Smooth muscle cell (in vitro differentiated cells): ENCODE measurements around the gene SLC22A23. TPM values are rescaled to one million over a fixed set of nuclear protein-coding genes. Genes with fewer than 3 reads are reported as not detected.

ENCODE experiments used
- DNase-seq: peaks from one replicate; lab custom pipeline; 2025; ENCODE audit not compliant: unreplicated experiment; lab: John Stamatoyannopoulos, UW
- H2AFZ ChIP-seq: fragments of 200-600 bp; sonication (generic); 2 replicates; pipeline ENCODE4 v1.6.0; 2016; ENCODE audit warnings: antibody characterized with exemption, low read depth, mild to moderate bottlenecking
- H3F3A ChIP-seq: fragments of 200-600 bp; sonication (generic); 2 replicates; pipeline ENCODE4 v1.6.0; 2017; ENCODE audit warnings: antibody characterized with exemption, low read depth
- H3K27ac ChIP-seq: fragments of 200-600 bp; sonication (generic); 2 replicates; pipeline ENCODE4 v1.5.1; 2016; ENCODE audit warnings: low read depth, mild to moderate bottlenecking
- H3K27me3 ChIP-seq: fragments of 200-600 bp; sonication (generic); 2 replicates; pipeline ENCODE4 v1.6.1; 2016; ENCODE audit warnings: low read depth, mild to moderate bottlenecking
- H3K36me3 ChIP-seq: fragments of 200-600 bp; sonication (generic); 2 replicates; pipeline ENCODE4 v1.5.1; 2016; ENCODE audit warnings: low read depth
- H3K4me1 ChIP-seq: fragments of 200-600 bp; sonication (generic); 2 replicates; pipeline ENCODE4 v1.5.1; 2016; ENCODE audit warnings: low read depth
- H3K4me2 ChIP-seq: fragments of 200-600 bp; sonication (generic); 2 replicates; pipeline ENCODE4 v1.6.0; 2016; ENCODE audit warnings: mild to moderate bottlenecking
- H3K4me3 ChIP-seq: fragments of 200-600 bp; sonication (generic); 2 replicates; pipeline ENCODE4 v1.5.1; 2016; ENCODE audit warnings: mild to moderate bottlenecking
- H3K79me2 ChIP-seq: fragments of 200-600 bp; sonication (generic); 2 replicates; pipeline ENCODE4 v1.6.0; 2016; ENCODE audit warnings: low read depth, mild to moderate bottlenecking
- H3K9ac ChIP-seq: fragments of 200-600 bp; sonication (generic); 2 replicates; pipeline ENCODE4 v1.6.0; 2016; ENCODE audit warnings: low read depth
- H3K9me3 ChIP-seq: fragments of 200-600 bp; sonication (generic); replicated peaks from 2 replicates; pipeline ENCODE4 v1.5.1; 2016; ENCODE audit warnings: low read depth
- H4K20me1 ChIP-seq: fragments of 200-600 bp; sonication (generic); 2 replicates; pipeline ENCODE4 v1.6.0; 2016; ENCODE audit warnings: low read depth
- WGBS: methylation state at CpG from one replicate; pipeline ENCODE4 v1.1.7; 2016; ENCODE audit warnings: low lambda C conversion rate; 5-methylcytosine and 5-hydroxymethylcytosine counted together
- polyA plus RNA-seq: library from polyadenylated mRNA; unstranded; fragments of >200 nt; fragmentation: Nextera tagmentation; extraction: Ambion mirVana; gene quantifications from 2 replicates; pipeline ENCODE4 v1.2.1, GENCODE V29; 2016
- total RNA-seq: library from RNA; depleted of rRNA; stranded (reverse); fragments of >200 nt; gene quantifications from 2 replicates; pipeline ENCODE4 v1.2.3, GENCODE V29; 2014
- TF ChIP-seq, protein P1 (sequence below): fragments of 200-600 bp; sonication (generic); IDR thresholded peaks from 2 replicates; pipeline ENCODE4 v1.5.1; 2017; ENCODE audit warnings: borderline replicate concordance, mild to moderate bottlenecking, antibody characterized with exemption; ENCODE audit not compliant: insufficient read depth, poor library complexity, severe bottlenecking

Gene SLC22A23
- total and polyA plus RNA-seq, 2 experiments from 2014 or later = 1.6 to 3.8 TPM

DNA sequence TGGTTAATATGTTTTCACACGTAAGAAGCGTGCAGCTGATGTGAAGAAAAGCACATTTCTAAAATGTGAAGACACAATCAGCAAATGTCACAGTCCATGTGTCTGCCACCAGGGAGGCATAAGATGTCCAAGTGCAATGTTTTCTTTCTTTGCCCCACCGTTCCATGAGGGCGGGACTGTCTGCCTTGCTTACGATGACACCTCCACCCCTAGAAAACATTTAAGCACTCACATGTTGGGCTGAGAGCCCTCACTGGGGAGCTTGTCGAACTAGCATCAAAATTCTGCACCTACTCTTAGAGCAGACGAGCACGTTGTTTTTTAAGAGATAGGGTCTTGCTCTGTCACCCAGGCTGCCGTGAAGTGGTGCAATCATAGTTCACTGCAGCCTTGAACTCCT lies 140.5 kb downstream of the SLC22A23 start:
- Histone ChIP-seq H3K79me2 (no peaks in the 10 kb centered on the region), H3K36me3 (no peaks in the 10 kb centered on the region), H2AFZ (no peak overlapping the region), H3K9me3 (no peaks in the 10 kb centered on the region), H3K4me2 (no peak overlapping the region), H3F3A (no peaks in the 10 kb centered on the region), H3K27me3 (no peaks in the 10 kb centered on the region), H4K20me1 (no peaks in the 10 kb centered on the region), H3K4me1 (no peaks in the 10 kb centered on the region), H3K4me3 (no peak overlapping the region), H3K9ac (no peak overlapping the region), H3K27ac (no peak overlapping the region)
- 96% methylated on average over 9 of the region's 9 CpGs for WGBS
- no peak for DNase-seq
- TF ChIP-seq, protein P1, sequence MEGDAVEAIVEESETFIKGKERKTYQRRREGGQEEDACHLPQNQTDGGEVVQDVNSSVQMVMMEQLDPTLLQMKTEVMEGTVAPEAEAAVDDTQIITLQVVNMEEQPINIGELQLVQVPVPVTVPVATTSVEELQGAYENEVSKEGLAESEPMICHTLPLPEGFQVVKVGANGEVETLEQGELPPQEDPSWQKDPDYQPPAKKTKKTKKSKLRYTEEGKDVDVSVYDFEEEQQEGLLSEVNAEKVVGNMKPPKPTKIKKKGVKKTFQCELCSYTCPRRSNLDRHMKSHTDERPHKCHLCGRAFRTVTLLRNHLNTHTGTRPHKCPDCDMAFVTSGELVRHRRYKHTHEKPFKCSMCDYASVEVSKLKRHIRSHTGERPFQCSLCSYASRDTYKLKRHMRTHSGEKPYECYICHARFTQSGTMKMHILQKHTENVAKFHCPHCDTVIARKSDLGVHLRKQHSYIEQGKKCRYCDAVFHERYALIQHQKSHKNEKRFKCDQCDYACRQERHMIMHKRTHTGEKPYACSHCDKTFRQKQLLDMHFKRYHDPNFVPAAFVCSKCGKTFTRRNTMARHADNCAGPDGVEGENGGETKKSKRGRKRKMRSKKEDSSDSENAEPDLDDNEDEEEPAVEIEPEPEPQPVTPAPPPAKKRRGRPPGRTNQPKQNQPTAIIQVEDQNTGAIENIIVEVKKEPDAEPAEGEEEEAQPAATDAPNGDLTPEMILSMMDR = no peak

DNA sequence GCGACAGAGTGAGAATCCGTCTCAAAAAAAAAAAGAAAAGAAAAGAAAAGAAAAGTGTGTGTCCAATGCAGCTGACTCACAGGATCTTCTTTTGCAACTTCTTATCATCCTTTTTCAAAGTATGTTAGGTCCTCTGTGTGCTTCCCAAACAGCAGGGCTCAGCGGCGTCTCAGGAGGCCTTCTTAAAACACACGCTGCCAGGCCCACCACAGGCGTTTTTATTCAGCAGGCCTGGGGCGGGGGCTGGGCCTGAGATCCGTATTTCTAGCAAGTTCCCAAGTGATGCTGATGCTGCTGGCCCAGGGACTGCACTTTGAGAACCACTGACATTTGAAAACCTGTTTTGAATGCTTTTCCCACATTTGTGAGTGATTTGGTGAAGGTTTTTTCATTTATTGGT lies 141.0 kb downstream of the SLC22A23 start:
- H3F3A ChIP-seq = no peaks in the 10 kb centered on the region
- no peaks in the 10 kb centered on the region for H4K20me1 ChIP-seq
- no peak for DNase-seq
- TF ChIP-seq, protein P1 = no peak
- no peaks in the 10 kb centered on the region for H3K9me3 ChIP-seq
- no peak overlapping the region for H3K4me2 ChIP-seq
- no peaks in the 10 kb centered on the region for H3K4me1 ChIP-seq
- no peak overlapping the region for H2AFZ ChIP-seq
- H3K9ac ChIP-seq = no peak overlapping the region
- H3K27me3 ChIP-seq = peaks cover 3% of the 10 kb centered on the region
- no peaks in the 10 kb centered on the region for H3K36me3 ChIP-seq
- 53% methylated on average over 8 of the region's 8 CpGs for WGBS
- no peaks in the 10 kb centered on the region for H3K79me2 ChIP-seq
- H3K27ac ChIP-seq = no peak overlapping the region
- H3K4me3 ChIP-seq = no peak overlapping the region

DNA sequence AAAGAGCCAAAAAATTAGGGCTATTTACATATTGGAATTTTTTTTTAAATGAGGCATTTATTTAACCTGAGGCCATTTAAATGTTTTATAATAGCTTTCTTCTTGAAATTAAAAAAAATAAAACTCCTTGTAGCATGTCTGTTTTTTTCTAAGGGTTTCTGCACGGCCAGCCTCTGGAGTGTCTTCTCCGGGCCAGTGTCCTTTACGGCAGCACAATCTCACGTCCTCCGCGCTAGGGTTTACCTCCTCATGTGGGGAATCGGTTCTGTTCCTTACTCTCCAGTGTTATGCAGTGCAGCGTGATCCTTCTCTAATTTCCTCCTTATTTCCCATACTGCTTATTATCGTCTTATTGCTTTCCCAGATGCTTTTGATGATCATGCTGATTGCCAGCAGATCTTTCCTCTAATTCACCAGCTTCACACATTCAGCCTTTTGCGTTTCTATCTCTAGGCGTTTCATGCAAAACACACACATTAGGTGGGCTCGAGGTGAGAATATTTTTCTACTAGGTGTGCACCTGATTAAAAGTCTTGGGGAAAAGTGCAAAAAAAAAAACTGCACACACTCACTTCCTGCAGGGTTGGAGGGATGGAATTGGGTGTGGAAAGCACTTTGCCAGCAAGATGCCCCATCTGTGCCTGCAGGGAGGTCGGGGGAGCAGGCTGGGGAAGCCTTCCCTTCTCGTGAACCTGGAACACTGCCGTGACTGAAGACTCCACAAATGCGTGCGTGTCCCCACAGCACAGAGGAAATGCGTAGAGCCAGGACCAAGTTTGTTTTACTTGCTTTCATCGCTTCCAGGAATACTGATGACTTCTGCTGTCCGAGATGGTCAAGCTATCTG lies 142.0 kb downstream of the SLC22A23 start:
- DNase-seq = no peak
- Histone ChIP-seq H3K4me2 (no peak overlapping the region), H4K20me1 (no peaks in the 10 kb centered on the region), H3K9ac (no peak overlapping the region), H3K9me3 (no peaks in the 10 kb centered on the region), H3K27me3 (peaks cover 4% of the 10 kb centered on the region), H2AFZ (no peak overlapping the region), H3F3A (no peaks in the 10 kb centered on the region), H3K4me1 (no peaks in the 10 kb centered on the region), H3K27ac (no peak overlapping the region), H3K4me3 (no peak overlapping the region), H3K79me2 (no peaks in the 10 kb centered on the region), H3K36me3 (no peaks in the 10 kb centered on the region)
- 93% methylated on average over 20 of the region's 20 CpGs for WGBS
- TF ChIP-seq, protein P1 = no peak

GRCh38 chr6:3314176-3314575 lies 142.7 kb downstream of the SLC22A23 start:
- Histone ChIP-seq H4K20me1 (no peaks in the 10 kb centered on the region), H3F3A (no peaks in the 10 kb centered on the region), H3K4me1 (no peaks in the 10 kb centered on the region), H3K27ac (no peak overlapping the region), H3K36me3 (no peaks in the 10 kb centered on the region), H3K9ac (no peak overlapping the region), H3K9me3 (no peaks in the 10 kb centered on the region), H3K4me3 (no peak overlapping the region), H3K27me3 (peaks cover 4% of the 10 kb centered on the region), H2AFZ (no peak overlapping the region), H3K79me2 (no peaks in the 10 kb centered on the region), H3K4me2 (no peak overlapping the region)
- no peak for DNase-seq
- TF ChIP-seq, protein P1 = no peak
- WGBS = 97% methylated on average over 7 of the region's 7 CpGs
